HG03280 (cell line): ENCODE results near the gene MAP3K9.

ENCODE experiments used
- ATAC-seq: cut with Tn5 transposase; IDR thresholded peaks from one replicate; pipeline ENCODE4 v1.9.1; 2021; ENCODE audit warnings: mild to moderate bottlenecking, moderate library complexity; ENCODE audit not compliant: unreplicated experiment

Gene MAP3K9

GRCh38 chr14:70788898-70789297 lies 20.4 kb downstream of the MAP3K9 start:
- no peak for ATAC-seq

DNA sequence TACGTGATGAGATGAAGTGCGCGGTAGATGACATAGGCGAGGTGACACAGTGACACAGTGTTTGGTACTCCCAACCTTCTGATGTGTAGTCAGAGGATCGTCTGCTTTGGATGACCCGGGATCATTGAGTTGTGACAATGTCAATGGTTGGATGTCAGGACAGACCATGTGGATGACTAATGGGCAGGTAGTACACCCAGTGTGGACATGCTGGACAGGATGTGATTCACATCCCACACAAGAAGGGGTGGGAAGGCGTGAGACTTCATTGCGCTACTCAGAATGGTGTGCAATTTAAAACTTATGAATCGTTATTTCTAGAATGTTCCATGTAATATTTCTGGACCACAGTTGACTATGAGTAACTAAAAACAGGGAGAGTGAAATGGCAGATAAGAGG lies 23.8 kb downstream of the MAP3K9 start:
- no peak for ATAC-seq

GRCh38 chr14:70784886-70785285 lies 24.4 kb downstream of the MAP3K9 start:
- no peak for ATAC-seq

GRCh38 chr14:70782361-70782760 lies 27.0 kb downstream of the MAP3K9 start:
- no peak for ATAC-seq

DNA sequence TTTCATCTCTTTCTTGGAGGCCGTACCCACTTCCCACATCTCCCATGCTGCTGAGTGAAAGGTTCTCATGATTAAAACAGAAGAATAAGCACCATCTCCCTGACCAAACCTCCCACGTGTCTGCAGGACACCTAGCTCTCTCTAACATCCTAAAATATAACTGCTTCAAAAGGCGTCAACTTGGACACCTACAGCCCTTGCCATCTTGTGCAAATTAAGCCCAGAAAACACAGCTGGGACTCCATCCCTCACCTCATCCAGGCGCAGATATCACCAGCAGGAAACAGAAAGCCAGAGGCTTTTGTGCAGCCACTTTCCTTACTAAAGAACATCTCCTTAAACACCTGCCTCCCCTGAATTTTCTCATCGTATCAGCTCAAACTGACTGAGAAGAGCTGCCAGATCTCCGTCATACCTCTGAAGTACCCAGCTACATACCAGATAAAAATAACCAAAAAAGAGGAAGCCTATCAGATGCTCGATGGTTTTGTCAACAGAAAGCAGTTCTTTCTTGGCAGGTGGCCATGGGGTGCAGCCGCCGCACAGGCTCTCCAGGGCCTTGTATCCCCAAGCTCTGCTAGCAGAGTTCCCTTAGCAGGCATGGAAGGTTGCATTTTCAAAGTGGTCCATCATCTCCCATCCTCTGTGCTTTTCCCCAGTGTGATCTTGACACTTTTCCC lies 28.8 kb downstream of the MAP3K9 start:
- no peak for ATAC-seq

- no peak for ATAC-seq
Measured at GRCh38 chr14:70779667-70780066, 29.6 kb downstream of the MAP3K9 start.

GRCh38 chr14:70776197-70776596 lies 33.1 kb downstream of the MAP3K9 start:
- no peak for ATAC-seq

- ATAC-seq, result no peak
Measured at GRCh38 chr14:70773182-70773862, 36.0 kb downstream of the MAP3K9 start.

DNA sequence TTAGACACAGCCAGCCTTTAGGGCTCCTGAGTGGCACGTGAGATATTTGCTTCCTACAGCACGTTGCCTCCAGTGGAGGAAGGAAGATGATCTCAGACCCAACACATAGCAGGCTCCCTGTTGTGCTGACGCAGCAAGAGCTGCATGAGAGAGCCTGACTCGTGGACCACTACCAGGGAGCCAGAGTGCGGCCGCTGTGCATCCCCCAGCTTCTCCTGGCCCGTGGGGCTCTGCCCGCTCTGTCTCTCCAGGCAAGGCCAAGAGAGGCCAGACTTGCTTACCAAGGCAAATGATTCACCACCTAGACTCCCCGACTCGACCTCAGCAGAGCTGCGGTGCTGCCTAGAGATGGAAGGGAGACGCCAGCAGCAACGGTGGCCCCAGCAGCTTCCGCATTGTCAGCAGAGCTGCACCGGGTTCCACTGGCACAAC lies 37.5 kb downstream of the MAP3K9 start:
- no peak for ATAC-seq

GRCh38 chr14:70770490-70770889 lies 38.8 kb downstream of the MAP3K9 start:
- no peak for ATAC-seq

DNA sequence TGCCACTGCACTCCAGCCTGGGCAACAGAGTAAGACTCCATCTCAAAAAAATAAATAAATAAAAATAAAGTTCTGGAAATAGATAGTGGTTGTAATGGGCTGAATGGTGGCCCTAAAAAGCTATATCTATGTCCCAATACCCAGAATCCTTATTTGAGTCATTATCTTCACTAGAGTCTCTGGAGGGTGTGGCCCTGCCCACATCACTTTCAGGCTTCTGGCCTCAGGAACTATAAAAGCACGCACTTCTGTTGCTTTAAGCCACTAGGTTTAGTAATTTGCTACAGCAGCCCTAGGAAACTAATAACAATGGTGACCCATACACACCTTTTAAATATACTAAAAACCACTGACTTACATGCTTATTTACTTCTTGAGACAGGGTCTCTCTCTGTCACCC lies 49.9 kb downstream of the MAP3K9 start:
- no peak for ATAC-seq

DNA sequence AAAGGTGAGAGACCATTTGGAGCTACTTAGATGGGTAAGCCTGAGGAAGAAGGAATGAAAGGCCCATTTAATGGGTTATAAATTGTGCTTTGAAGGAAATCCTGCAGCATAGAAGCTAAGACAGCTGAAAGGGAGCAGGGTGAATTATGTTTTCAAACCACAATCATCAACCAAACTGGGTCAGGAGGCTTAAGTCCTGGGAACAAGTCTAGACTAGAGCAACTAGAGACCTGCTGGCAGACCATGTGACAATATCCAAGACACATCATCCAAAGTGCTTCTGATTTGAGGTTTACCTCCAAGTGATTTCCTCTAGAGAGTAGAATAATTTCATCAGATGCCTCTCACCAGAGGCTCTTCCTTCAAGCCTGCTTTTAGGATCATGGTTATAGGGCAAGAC lies 53.7 kb downstream of the MAP3K9 start:
- ATAC-seq, result no peak

DNA sequence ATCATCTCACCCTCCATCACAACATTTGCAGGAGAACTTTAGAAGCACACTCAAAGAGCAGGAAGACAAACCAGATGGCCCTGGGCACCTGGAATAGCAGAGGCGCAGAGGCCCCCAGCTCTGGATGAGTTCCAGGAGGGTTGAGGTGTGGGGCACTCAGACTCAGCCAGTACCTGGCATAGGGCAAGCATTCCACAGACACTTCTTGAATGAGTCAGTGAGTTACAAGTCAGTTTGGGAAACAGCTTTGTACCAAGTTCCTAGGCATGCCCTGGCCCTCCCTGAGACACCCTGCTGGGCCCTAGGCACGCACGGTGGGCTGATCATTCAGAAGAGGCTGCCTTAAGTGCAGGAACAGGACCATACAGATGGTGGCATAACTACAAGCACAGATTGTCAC lies 54.3 kb downstream of the MAP3K9 start:
- no peak for ATAC-seq

DNA sequence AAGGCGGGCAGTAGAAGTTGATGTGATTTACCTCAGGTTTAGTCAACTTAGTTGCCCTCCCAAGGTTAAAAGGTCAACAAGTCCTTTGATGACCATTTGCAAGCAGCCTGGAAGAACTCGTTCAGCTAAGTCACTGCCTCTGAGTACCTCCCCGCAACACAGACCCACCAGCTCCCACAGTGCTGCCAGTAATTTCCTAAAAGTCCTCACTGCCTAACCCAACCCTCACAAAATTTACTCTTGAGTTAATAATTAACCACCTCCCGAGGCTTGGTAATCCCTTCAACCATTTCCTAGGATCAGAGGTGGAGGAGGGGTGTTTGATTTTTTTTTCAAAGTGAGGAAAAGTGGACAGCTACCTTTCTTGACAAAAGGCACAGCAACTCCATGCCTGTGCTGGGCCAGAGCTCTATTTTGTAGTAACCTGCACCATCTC lies 55.8 kb downstream of the MAP3K9 start:
- ATAC-seq, result no peak

- no peak for ATAC-seq
Measured at GRCh38 chr14:70748422-70748821, 60.9 kb downstream of the MAP3K9 start.

DNA sequence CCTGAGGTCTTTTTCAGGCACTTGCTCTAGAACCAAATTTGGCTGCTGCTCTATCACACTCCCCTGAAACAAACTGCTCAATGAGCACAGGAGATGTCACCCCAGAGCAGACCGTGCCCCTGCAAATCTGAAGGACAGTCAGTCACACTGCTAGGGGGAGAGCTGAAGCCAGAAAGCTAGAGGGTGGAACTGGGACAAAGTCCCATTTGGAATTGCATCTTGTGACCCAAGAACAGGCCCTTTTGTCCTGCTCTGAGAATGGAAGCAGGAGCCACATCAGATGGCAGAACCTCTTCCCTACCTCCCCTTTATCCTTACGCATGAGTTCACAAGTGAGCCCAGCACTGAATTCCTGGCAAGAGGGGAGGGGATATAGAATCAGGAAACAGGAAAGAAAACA lies 64.7 kb downstream of the MAP3K9 start:
- no peak for ATAC-seq

DNA sequence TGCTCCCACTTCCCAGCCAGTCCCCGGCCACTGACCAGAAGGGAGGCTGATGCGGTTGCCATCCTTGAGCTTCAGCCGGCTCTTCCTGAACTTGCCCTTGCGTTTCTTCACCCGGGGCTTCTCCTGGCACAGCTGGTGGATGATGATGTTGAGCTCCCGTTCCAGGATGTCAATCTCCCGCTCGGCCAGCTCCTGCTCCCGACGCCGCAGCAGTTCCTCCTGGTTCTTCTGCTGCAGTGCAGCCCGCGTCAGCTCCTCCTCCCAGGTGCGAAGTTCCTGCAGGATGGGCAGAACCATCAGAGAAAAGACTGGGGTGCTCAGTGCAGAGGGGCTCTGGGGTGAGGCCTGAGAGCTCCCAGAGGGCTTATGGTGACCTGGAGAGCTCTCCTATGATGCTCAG lies 67.0 kb downstream of the MAP3K9 start:
- ATAC-seq, result no peak

DNA sequence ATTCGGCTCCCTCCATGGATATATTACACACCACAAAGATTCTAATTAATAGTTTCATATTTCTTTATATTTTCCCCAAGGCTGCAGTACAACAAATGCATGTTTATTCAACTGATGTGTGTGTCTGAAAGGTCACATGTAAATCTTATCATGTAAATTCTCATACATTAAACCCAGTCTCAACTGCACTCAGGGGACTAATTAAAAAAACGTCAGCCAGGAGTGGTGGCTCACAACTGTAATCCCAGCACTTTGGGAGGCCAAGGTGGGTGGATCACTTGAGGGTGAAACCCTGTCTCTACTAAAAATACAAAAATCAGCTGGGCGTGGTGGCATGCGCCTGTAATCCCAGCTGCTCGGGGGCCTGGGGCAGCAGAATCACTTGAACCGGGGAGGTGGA lies 67.8 kb downstream of the MAP3K9 start:
- no peak for ATAC-seq

DNA sequence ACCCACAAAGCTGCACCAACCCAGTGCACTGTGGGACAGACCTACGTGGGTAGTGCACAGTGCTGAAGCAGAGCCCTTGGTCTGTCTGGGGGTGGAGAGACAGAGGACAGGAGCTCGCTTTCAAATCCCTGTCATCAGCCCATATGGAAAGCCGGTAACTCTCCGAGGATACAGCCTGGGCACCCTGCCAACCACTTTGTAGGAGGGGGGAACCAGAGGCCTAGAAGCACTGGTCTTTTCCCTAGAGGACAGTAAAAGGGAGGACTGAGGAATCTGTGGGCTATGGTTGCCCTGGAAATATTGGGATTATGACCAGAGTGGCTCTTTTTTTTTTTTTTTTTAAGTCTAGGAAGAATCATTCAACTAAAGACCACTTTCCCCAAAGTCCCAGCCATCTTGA lies 74.3 kb downstream of the MAP3K9 start:
- ATAC-seq, result no peak

DNA sequence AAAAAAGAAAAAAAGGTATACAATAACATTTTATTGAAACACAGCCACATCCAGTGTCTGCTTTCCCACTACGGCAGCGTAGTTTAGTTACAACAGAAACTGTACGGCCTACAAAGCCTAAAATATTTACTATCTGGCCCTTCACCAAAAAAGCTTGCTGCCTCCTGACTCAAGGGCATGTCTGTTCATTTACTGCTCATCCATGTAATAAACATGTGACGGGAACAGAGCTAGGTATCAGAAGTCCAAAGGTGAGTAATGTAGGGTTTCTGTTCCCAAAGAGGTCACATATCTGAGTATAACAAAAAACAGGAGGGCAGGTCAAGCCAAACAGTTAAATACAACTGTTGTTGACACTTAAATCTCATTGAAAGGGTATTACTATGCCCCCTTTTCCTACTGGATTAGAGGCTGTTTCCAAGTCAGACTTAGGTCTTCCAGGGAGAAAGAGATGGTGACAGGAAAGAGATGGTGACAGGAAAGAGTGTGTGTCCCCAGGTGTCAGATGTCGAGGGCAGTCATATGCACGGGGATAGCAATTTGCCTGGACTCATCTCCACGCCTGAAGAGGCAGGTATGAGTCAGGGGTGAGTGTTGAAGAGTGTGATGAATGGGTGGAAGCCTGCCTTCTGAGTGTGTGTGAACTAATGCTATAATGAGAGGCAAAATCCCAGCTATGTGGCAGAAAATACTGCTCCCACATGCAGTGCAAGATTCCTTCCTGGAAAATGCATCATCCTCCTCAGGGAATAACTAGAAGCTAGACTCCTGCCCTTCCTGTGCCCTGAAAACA lies 77.7 kb downstream of the MAP3K9 start:
- ATAC-seq, result no peak

DNA sequence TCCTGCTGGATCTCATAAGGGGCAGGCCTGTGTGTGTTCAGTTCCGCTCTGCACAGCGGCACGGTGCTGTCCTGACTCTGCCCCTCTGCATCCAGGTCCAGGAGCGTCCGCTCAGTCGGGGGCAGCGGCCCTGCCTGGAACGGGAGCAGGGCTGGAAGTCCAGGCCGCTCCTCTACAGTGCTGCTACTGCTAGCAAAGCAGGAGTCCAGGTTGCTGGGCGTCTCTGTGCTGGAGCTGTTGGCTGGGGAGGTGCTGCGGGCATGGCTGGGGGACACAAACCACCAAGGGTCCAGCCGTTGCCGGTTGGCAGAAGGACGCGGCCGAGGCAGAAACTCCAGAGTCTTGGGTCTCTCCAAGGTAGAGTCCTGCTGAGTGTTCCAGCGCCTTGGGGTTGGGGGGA lies 78.9 kb downstream of the MAP3K9 start:
- ATAC-seq, result no peak
